Parathyroid adenoma (tissue), 2 donors: Measurements from ENCODE around the gene VIPR2.

Experiments used
- H2AFZ ChIP-seq: fragments of 300-600 bp; sonication (generic); one replicate; pipeline ENCODE4 v1.7.0; 2017; ENCODE audit warnings: antibody characterized with exemption, mild to moderate bottlenecking
- H3K27ac ChIP-seq: fragments of 300-600 bp; sonication (generic); one replicate; pipeline ENCODE4 v1.7.0; 2017
- H3K27me3 ChIP-seq: fragments of 300-600 bp; sonication (generic); one replicate; pipeline ENCODE4 v1.7.0; 2017; ENCODE audit warnings: low read length; ENCODE audit not compliant: control insufficient read depth, insufficient read depth
- H3K36me3 ChIP-seq: fragments of 300-600 bp; sonication (generic); one replicate; pipeline ENCODE4 v1.7.0; 2017; ENCODE audit warnings: low read length; ENCODE audit not compliant: control insufficient read depth, insufficient read depth
- H3K4me1 ChIP-seq: fragments of 300-600 bp; sonication (generic); one replicate; pipeline ENCODE4 v1.7.0; 2017; ENCODE audit warnings: control low read depth
- H3K4me2 ChIP-seq: fragments of 300-600 bp; sonication (generic); one replicate; pipeline ENCODE4 v1.7.0; 2017; ENCODE audit warnings: low read length
- H3K4me3 ChIP-seq: fragments of 300-600 bp; sonication (generic); one replicate; pipeline ENCODE4 v1.7.0; 2017; ENCODE audit warnings: low read depth, low read length
- H3K79me2 ChIP-seq: fragments of 300-600 bp; sonication (generic); one replicate; pipeline ENCODE4 v1.7.0; 2017; ENCODE audit warnings: control low read depth
- H3K9ac ChIP-seq: fragments of 300-600 bp; sonication (generic); one replicate; pipeline ENCODE4 v1.7.0; 2017; ENCODE audit warnings: mild to moderate bottlenecking
- H3K9me3 ChIP-seq: fragments of 300-600 bp; sonication (generic); one replicate; pipeline ENCODE4 v1.7.0; 2017; ENCODE audit warnings: low read length; ENCODE audit not compliant: control insufficient read depth
- CTCF ChIP-seq: fragments of 300-600 bp; sonication (generic); IDR thresholded peaks from one replicate; pipeline ENCODE4 v1.7.0; 2017; ENCODE audit warnings: antibody characterized with exemption, mild to moderate bottlenecking
- donor health status: primary hyperparathyroidism.

The VIPR2 gene

GRCh38 chr7:159144758-159145489 lies at the start of gene VIPR2:
TSS of gene VIPR2 (minus strand) at chr7:159144867. CDS start at chr7:159144771, 96 bp downstream.
- Histone ChIP-seq H3K9me3 (no peaks in the 10 kb centered on the region), H3K4me3 (peak within 1 kb of the TSS; percentile 29), H3K27ac (no peak within 1 kb of the TSS), H3K27me3 (peaks cover 3% of the 10 kb centered on the region), H3K4me2 (peak within 1 kb of the TSS; percentile 69), H3K9ac (no peak within 1 kb of the TSS), H2AFZ (peak within 1 kb of the TSS; percentile 69), H3K79me2 (no peaks in the 10 kb centered on the region), H3K4me1 (peaks cover 3% of the 10 kb centered on the region), H3K36me3 (no peaks in the 10 kb centered on the region)
- no peak for TF ChIP-seq CTCF

- Histone ChIP-seq H2AFZ (no peak overlapping the region), H3K27me3 (no peaks in the 10 kb centered on the region), H3K36me3 (no peaks in the 10 kb centered on the region), H3K79me2 (no peaks in the 10 kb centered on the region), H3K9ac (no peak overlapping the region), H3K4me2 (no peak overlapping the region), H3K4me1 (no peaks in the 10 kb centered on the region), H3K27ac (no peak overlapping the region), H3K4me3 (no peak overlapping the region), H3K9me3 (no peaks in the 10 kb centered on the region)
- no peak for TF ChIP-seq CTCF
Observed at GRCh38 chr7:159193543-159194090, 49.0 kb upstream of the VIPR2 start.

- TF ChIP-seq CTCF = no peak
- Histone ChIP-seq H3K4me1 (no peaks in the 10 kb centered on the region), H3K9me3 (no peaks in the 10 kb centered on the region), H3K79me2 (no peaks in the 10 kb centered on the region), H3K27me3 (no peaks in the 10 kb centered on the region), H3K36me3 (no peaks in the 10 kb centered on the region), H3K4me3 (no peak overlapping the region), H3K27ac (no peak overlapping the region), H3K9ac (no peak overlapping the region), H2AFZ (no peak overlapping the region), H3K4me2 (no peak overlapping the region)
Observed at GRCh38 chr7:159192725-159193453, 48.2 kb upstream of the VIPR2 start.

- no peaks in the 10 kb centered on the region for H3K36me3 ChIP-seq
- no peak overlapping the region for H3K4me2 ChIP-seq
- no peak overlapping the region for H3K9ac ChIP-seq
- H2AFZ ChIP-seq = no peak overlapping the region
- H3K4me1 ChIP-seq = no peaks in the 10 kb centered on the region
- no peaks in the 10 kb centered on the region for H3K27me3 ChIP-seq
- H3K4me3 ChIP-seq = no peak overlapping the region
- TF ChIP-seq CTCF = no peak
- no peak overlapping the region for H3K27ac ChIP-seq
- no peaks in the 10 kb centered on the region for H3K9me3 ChIP-seq
- H3K79me2 ChIP-seq = no peaks in the 10 kb centered on the region
Observed at GRCh38 chr7:159192013-159192412, 47.3 kb upstream of the VIPR2 start.
